HG02885 (cell line): ENCODE results near the gene PROSER2.
A peak's percentile ranks its signal among the peaks of the same experiment; 100 is the strongest.

ENCODE experiments used
- ATAC-seq: cut with Tn5 transposase; IDR thresholded peaks from one replicate; pipeline ENCODE4 v1.9.1; 2021; ENCODE audit warnings: mild to moderate bottlenecking; ENCODE audit not compliant: unreplicated experiment, poor library complexity

PROSER2 gene

GRCh38 chr10:11898372-11899066 is 75.4 kb downstream of the PROSER2 start:
- ATAC-seq, result no peak

- no peak for ATAC-seq
Measured at GRCh38 chr10:11899067-11899876, 76.1 kb downstream of the PROSER2 start.

GRCh38 chr10:11901036-11901301 is 77.8 kb downstream of the PROSER2 start:
- ATAC-seq, result no peak

- no peak for ATAC-seq
Measured at GRCh38 chr10:11901454-11901832, 78.3 kb downstream of the PROSER2 start.

- no peak for ATAC-seq
Measured at GRCh38 chr10:11901833-11902475, 78.8 kb downstream of the PROSER2 start.

GRCh38 chr10:11902646-11903045 is 79.5 kb downstream of the PROSER2 start:
- ATAC-seq, result no peak

- ATAC-seq, result peak; percentile 55
Measured at GRCh38 chr10:11906714-11907113, 83.6 kb downstream of the PROSER2 start.

GRCh38 chr10:11907914-11908313 is 84.8 kb downstream of the PROSER2 start:
- ATAC-seq, result no peak

- ATAC-seq, result no peak
Measured at GRCh38 chr10:11908536-11908935, 85.4 kb downstream of the PROSER2 start.

GRCh38 chr10:11908991-11909390 is 85.8 kb downstream of the PROSER2 start:
- ATAC-seq, result no peak

- no peak for ATAC-seq
Measured at GRCh38 chr10:11909618-11910017, 86.5 kb downstream of the PROSER2 start.

- ATAC-seq, result no peak
Measured at GRCh38 chr10:11910102-11910501, 86.9 kb downstream of the PROSER2 start.

GRCh38 chr10:11913079-11913641 is 90.0 kb downstream of the PROSER2 start:
- ATAC-seq, result no peak

- no peak for ATAC-seq
Measured at GRCh38 chr10:11918384-11918783, 95.2 kb downstream of the PROSER2 start.

GRCh38 chr10:11919271-11919670 is 96.1 kb downstream of the PROSER2 start:
- ATAC-seq, result no peak
